CD4-positive, alpha-beta T cell (primary cell): ENCODE results near the gene CD79B. TPM values are rescaled to one million over a fixed set of nuclear protein-coding genes. Genes with fewer than 3 reads are reported as not detected.
"Not testable (repeated sequence)": the region's sequence is repeated elsewhere in the genome, so short reads cannot be mapped to it uniquely, and the experiment has no call there.

ENCODE experiments used
- ATAC-seq: fragments of 200-7000 bp; cut with Tn5 transposase; one replicate; pipeline ENCODE4 v1.10.0; 2022; ENCODE audit warnings: mild to moderate bottlenecking; ENCODE audit not compliant: poor library complexity
- CTCF ChIA-PET: fragments of 350-600 bp; sonication (Branson Sonifier 250); formaldehyde crosslinking; loops from one replicate; lab custom pipeline; 2021; ENCODE audit warnings: antibody characterized with exemption, inconsistent platforms; lab: Charles Lee
- POLR2A ChIA-PET: fragments of 350-600 bp; sonication (Branson Sonifier 250); formaldehyde crosslinking; loops from one replicate; lab custom pipeline; 2021; ENCODE audit warnings: antibody characterized with exemption, inconsistent platforms; lab: Charles Lee
- DNase-seq, 14 experiments: peaks; one replicate each; pipeline ENCODE4 v3.0.0-alpha.2; 2013 to 2020; ENCODE audit warnings: mixed read lengths in 2 of 14
- H3K27ac ChIP-seq, 2 donors: one replicate each; pipeline versions ENCODE4 v1.5.1 to v1.7.0; 2013; ENCODE audit warnings: low read length in 2 of 2, low read depth in 1 of 2, mild to moderate bottlenecking in 1 of 2
- H3K27me3 ChIP-seq, 2 experiments: 1 replicate in 1 of 2; 2 replicates in 1 of 2; pipeline versions ENCODE4 v1.6.1 to v1.7.0; 2013; ENCODE audit warnings: low read length in 2 of 2, control low read depth in 1 of 2, mild to moderate bottlenecking in 1 of 2, moderate library complexity in 1 of 2; ENCODE audit not compliant: insufficient read depth in 2 of 2, control insufficient read depth in 1 of 2
- H3K36me3 ChIP-seq: one replicate; pipeline ENCODE4 v1.6.1; 2013; ENCODE audit warnings: low read length, control low read depth; ENCODE audit not compliant: insufficient read depth
- H3K4me1 ChIP-seq: one replicate; pipeline ENCODE4 v1.6.1; 2013; ENCODE audit warnings: low read length, control low read depth; ENCODE audit not compliant: insufficient read depth
- H3K4me3 ChIP-seq: one replicate; pipeline ENCODE4 v1.5.1; 2013; ENCODE audit warnings: mild to moderate bottlenecking, low read length, moderate library complexity
- H3K9me3 ChIP-seq, 2 experiments: 1 replicate in 1 of 2; 2 replicates in 1 of 2; pipeline versions ENCODE4 v1.6.1 to v1.7.0; 2013; ENCODE audit warnings: low read length in 2 of 2, mild to moderate bottlenecking in 2 of 2, control low read depth in 1 of 2, moderate library complexity in 1 of 2; ENCODE audit not compliant: control insufficient read depth in 1 of 2, insufficient read depth in 1 of 2
- H3K27ac Mint-ChIP-seq: one replicate; pipeline ENCODE4 v1.8.0; 2020; ENCODE audit warnings: mixed read lengths
- H3K27me3 Mint-ChIP-seq: one replicate; pipeline ENCODE4 v1.8.0; 2021; ENCODE audit warnings: mixed read lengths
- H3K36me3 Mint-ChIP-seq: one replicate; pipeline ENCODE4 v1.8.0; 2021; ENCODE audit warnings: low read depth, mixed read lengths
- H3K4me1 Mint-ChIP-seq: one replicate; pipeline ENCODE4 v1.8.0; 2021; ENCODE audit warnings: low read depth, mixed read lengths
- H3K4me3 Mint-ChIP-seq: one replicate; pipeline ENCODE4 v1.8.0; 2020; ENCODE audit warnings: mild to moderate bottlenecking, mixed read lengths
- H3K9me3 Mint-ChIP-seq: one replicate; pipeline ENCODE4 v1.8.0; 2020; ENCODE audit warnings: mixed read lengths
- CTCF ChIP-seq: fragments of 200-600 bp; IDR thresholded peaks from one replicate; pipeline ENCODE4 v1.8.0; 2022; ENCODE audit warnings: antibody characterized with exemption, mild to moderate bottlenecking
- intact Hi-C, 2 experiments: fragments of 100-400 bp; cut with DNase I in 1 of 2; cut with micrococcal nuclease in 1 of 2; formaldehyde crosslinking; loops; one replicate each; pipeline versions ENCODE4 v1.15.1 to v1.9.0; 2023 to 2025; cut with DNase I, micrococcal nuclease
- total RNA-seq, 174 experiments: library from RNA in 2 of 174; stranded (reverse) in 2 of 174; gene quantifications; one replicate each; pipeline ENCODE4 v1.2.3 and lab custom pipeline; 2021 to 2026

The CD79B gene
- total RNA-seq, 2 experiments from 2014 or later = 5.3 to 5.5 TPM

DNA sequence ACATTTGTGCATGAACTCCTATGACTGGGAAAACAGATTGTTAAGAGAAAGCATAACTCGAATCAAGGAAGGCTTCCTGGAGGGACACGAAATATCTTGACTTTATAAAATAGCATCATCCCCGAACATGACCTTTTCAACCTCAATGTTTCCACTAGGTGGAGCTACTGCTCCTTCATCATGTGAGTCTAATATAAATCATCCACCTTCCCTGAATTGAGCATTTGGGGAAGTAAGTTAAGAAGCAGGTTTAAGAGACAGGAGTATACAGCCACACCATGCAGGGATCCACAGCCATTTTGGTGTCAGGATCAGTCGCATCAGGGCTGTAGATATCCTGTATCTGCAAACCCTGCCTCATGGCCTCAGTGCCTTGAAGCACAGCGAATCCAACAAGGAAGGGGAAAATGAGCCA, 28.3 kb downstream of the CD79B start:
- ATAC-seq (peak; percentile 80), DNase-seq (peak in 2 of 14 experiments; percentile 48 to 61)
- H3K4me1 ChIP-seq, intact Hi-C loops, H3K27me3 ChIP-seq, H3K27ac ChIP-seq, H3K9me3 ChIP-seq, H3K36me3 Mint-ChIP-seq, H3K27ac Mint-ChIP-seq, H3K4me1 Mint-ChIP-seq, H3K9me3 Mint-ChIP-seq, H3K27me3 Mint-ChIP-seq, POLR2A ChIA-PET, H3K4me3 ChIP-seq, H3K36me3 ChIP-seq, H3K4me3 Mint-ChIP-seq: not testable (repeated sequence)
- CTCF ChIA-PET = interaction anchor here (0.8 to 1.4 kb wide), 6 partner anchors 9 to 379 kb away, joined by 3 to 6 read pairs (median 4); no protein-coding TSS in a partner anchor
- TF ChIP-seq CTCF = peak; percentile 64

DNA sequence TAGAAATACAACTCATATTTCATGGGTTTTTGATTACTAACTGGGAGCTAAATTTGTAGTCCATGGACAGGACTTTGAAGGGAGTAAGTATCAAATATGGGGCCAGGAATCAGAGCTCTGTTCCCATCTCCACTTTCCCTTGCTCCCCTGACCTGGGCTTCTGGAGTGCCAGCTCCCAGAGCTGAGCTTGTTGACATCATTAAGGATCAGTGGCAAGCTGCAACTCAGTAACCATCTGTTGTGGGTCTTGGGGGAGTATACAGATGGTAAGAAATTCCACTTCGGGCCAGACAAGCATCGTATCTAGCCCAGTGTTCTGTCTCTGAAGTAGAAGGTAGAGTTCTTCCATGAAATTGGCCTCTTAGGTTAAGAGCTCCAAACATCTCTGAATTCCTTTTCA, 30.2 kb downstream of the CD79B start:
- H3K9me3 ChIP-seq, H3K9me3 Mint-ChIP-seq, intact Hi-C loops: not testable (repeated sequence)

DNA sequence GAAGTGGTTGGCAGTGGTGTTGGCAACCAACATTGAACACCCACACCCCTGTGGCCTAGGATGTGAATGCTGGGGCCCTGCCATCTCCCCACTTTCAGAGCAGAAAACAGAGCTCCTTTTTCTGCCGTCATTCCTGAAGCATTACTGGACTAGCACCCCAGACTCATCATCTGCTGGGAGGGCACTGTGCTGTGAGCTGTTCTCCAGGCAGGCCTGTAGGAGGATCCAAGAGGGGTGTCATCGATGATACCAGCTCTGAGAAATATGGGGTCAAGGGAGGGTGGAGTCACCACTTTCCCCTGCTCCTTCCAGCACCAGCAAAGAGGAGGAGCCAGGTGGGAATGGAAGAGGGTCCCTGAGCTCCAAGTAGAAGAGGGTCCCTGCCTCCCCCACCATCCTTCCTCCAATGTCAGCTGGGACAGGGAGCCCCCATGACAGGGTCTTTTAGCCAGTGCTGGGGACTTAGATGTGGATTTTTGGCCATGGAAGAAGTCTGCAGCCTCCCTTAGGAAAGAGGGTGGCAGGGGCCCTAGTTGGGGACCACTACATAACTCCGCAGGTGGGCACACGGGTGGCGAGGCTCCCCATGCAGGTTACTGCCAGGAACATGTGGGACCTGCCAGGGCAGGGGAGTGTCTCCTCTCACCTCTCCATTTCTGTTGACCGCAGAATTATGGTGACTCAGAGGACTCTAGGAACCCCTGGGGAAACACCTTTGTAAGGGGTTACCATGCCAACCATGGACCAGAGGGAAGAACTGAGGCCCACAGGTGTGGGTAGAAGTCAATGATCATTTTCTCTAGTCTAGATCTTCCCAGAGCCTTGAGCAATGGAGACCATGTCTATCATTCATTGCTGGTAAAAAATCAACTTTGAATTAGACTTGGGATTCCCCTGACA, 33.0 kb downstream of the CD79B start:
- H3K27ac Mint-ChIP-seq, H3K9me3 Mint-ChIP-seq, CTCF ChIA-PET, H3K27me3 ChIP-seq, H3K4me1 ChIP-seq, H3K4me1 Mint-ChIP-seq, H3K27me3 Mint-ChIP-seq, POLR2A ChIA-PET, H3K36me3 Mint-ChIP-seq, H3K27ac ChIP-seq, H3K9me3 ChIP-seq, H3K4me3 Mint-ChIP-seq, intact Hi-C loops, H3K36me3 ChIP-seq, H3K4me3 ChIP-seq: not testable (repeated sequence)
- DNase-seq = peak in 6 of 14 experiments; percentile 2 to 75 (median 24)
- peak; percentile 43 for ATAC-seq

More for the DNA sequence above, 30.2 kb downstream of the CD79B start:
- H3K27me3 ChIP-seq, H3K4me1 ChIP-seq, H3K4me3 Mint-ChIP-seq, H3K27ac ChIP-seq, H3K27me3 Mint-ChIP-seq, H3K36me3 ChIP-seq, POLR2A ChIA-PET, DNase-seq, H3K4me3 ChIP-seq, H3K27ac Mint-ChIP-seq, H3K36me3 Mint-ChIP-seq, ATAC-seq, H3K4me1 Mint-ChIP-seq: not testable (repeated sequence)
- CTCF ChIA-PET = interaction anchor here (1.2 to 1.6 kb wide), 2 partner anchors 17 to 19 kb away, joined by 3 to 4 read pairs; no protein-coding TSS in a partner anchor

DNA sequence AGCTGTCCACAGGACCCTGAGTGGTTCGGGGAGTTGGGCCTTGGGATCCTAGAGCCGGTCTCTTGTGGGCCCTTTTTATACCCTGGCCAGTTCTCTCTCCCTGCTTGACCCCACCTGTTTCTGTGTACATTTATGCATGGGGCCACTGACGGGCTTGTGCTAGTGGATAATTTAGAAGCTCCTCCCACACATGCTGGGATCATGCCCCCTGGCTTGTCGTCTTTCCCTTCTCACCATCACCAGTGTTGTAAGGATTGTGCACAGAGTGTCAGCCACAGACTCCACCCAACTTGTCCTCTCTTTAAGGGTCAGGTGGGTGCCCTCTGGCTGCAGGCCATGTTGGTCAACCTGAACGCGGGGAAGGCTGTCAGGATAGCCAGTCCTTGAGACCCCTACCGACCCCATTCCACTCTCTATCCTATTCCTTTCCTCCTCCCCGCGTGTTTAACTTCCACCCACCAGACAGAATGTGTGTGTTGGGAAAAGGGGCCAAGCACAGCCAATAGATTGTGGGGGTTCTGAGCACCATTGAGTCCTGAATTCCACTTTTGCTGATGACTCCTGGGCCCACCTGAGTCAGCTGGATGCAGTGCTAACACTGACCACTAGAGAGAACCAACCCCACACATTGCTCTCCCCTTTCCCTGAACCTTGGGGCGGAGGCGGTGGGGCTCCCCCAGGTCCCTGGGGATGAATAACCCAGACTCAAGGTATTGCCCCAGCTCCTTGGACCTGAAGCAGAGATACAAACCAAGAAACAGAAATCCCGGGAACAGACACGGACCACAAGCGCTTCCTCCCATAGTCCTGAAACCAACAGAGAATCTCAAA, 35.4 kb downstream of the CD79B start, which contains the start of gene CSH1:
Gene CSH1, minus strand, starts transcription at position 51 of the 831 bp plus-strand sequence. CDS start 63 bp downstream, outside the sequence.
- H3K4me1 Mint-ChIP-seq, H3K9me3 ChIP-seq, H3K4me3 Mint-ChIP-seq, H3K27ac ChIP-seq, H3K4me1 ChIP-seq, H3K36me3 ChIP-seq, ATAC-seq, H3K27me3 ChIP-seq, intact Hi-C loops, H3K27ac Mint-ChIP-seq, H3K4me3 ChIP-seq, H3K27me3 Mint-ChIP-seq, H3K9me3 Mint-ChIP-seq, DNase-seq, CTCF ChIA-PET, POLR2A ChIA-PET, H3K36me3 Mint-ChIP-seq: not testable (repeated sequence)

DNA sequence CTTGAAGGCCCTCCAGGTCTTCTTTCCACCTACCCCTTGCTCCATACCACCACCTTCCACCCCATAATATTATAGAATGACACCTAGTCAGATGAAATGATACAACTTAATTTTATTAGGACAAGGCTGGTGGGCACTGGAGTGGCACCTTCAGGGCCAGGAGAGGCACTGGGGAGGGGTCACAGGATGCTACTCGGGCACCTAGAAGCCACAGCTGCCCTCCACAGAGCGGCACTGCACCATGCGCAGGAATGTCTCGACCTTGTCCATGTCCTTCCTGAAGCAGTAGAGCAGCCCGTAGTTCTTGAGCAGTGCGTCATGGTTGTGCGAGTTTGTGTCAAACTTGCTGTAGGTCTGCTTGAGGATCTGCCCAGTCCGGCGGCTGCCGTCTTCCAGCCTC, 37.3 kb downstream of the CD79B start:
- H3K27me3 ChIP-seq, H3K4me1 ChIP-seq, DNase-seq, POLR2A ChIA-PET, H3K9me3 Mint-ChIP-seq, H3K4me1 Mint-ChIP-seq, H3K9me3 ChIP-seq, H3K27ac ChIP-seq, ATAC-seq, H3K27ac Mint-ChIP-seq, H3K4me3 Mint-ChIP-seq, H3K36me3 ChIP-seq, H3K27me3 Mint-ChIP-seq, CTCF ChIA-PET, intact Hi-C loops, H3K36me3 Mint-ChIP-seq, H3K4me3 ChIP-seq: not testable (repeated sequence)

GRCh38 chr17:63894021-63894420, 38.1 kb downstream of the CD79B start:
- H3K4me1 Mint-ChIP-seq, H3K27ac ChIP-seq, DNase-seq, ATAC-seq, H3K36me3 Mint-ChIP-seq, H3K4me3 Mint-ChIP-seq, H3K4me1 ChIP-seq, H3K9me3 ChIP-seq, H3K27me3 Mint-ChIP-seq, intact Hi-C loops, CTCF ChIA-PET, H3K27me3 ChIP-seq, H3K9me3 Mint-ChIP-seq, POLR2A ChIA-PET, H3K4me3 ChIP-seq, H3K36me3 ChIP-seq, H3K27ac Mint-ChIP-seq: not testable (repeated sequence)
